Forelimb muscle (tissue), 1 donor: ENCODE measurements around the gene TMUB1. TPM values are rescaled to one million over a fixed set of nuclear protein-coding genes. Genes with fewer than 3 reads are reported as not detected.

Experiments
- DNase-seq: peaks from one replicate; pipeline ENCODE4 v3.0.0-alpha.2; 2013; ENCODE audit warnings: low read depth
- polyA plus RNA-seq: library from polyadenylated mRNA; unstranded; fragments of 120-200 nt; gene quantifications from one replicate; pipeline ENCODE4 v1.2.1, GENCODE V29; 2013; ENCODE audit not compliant: insufficient read length

The TMUB1 gene
- polyA plus RNA-seq, 1 donor = 41.6 TPM

GRCh38 chr7:151085691-151086620 is 2.7 kb upstream of the TMUB1 start, which contains the start of gene AGAP3:
Gene AGAP3 (plus strand): TSS chr7:151086475. CDS start chr7:151086742, 267 bp downstream.
- DNase-seq = no peak

DNA sequence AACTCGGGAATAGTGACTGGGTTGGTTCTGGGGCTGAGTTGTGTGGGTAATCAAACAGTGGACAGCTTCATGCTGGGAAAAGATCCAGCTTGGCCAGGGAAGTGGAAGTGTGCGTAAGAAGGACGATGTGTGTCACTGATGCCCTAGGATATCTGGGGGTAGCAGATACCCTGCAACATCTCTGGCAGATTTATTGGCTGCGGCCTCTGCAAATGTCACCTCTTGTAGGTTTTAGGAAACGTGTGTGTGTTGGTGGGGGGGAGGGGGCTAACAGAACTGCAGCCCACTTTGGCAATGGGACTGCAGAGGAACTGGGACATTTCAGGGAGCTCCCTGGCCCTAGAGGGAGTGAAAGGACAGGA is 2.0 kb upstream of the TMUB1 start:
- no peak for DNase-seq

DNA sequence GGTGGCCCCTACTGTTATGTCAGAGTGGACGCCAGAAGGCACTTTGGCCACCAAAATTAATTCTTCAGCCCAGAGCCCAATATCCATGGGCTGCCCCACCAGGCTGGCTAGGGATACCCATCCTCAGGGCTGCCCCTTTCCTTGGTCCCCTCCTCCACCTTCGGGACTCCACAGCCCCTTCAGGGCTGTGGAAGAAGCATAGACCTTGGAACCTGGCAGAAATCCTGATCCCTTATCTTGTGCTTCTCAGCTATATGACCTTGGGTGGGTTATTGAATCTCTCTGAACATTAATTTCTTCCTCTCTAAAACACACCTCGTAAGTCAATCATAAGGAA is 499 bp upstream of the TMUB1 start:
- DNase-seq = no peak

GRCh38 chr7:151082141-151083070 is 887 bp downstream of the TMUB1 start:
- DNase-seq = no peak

DNA sequence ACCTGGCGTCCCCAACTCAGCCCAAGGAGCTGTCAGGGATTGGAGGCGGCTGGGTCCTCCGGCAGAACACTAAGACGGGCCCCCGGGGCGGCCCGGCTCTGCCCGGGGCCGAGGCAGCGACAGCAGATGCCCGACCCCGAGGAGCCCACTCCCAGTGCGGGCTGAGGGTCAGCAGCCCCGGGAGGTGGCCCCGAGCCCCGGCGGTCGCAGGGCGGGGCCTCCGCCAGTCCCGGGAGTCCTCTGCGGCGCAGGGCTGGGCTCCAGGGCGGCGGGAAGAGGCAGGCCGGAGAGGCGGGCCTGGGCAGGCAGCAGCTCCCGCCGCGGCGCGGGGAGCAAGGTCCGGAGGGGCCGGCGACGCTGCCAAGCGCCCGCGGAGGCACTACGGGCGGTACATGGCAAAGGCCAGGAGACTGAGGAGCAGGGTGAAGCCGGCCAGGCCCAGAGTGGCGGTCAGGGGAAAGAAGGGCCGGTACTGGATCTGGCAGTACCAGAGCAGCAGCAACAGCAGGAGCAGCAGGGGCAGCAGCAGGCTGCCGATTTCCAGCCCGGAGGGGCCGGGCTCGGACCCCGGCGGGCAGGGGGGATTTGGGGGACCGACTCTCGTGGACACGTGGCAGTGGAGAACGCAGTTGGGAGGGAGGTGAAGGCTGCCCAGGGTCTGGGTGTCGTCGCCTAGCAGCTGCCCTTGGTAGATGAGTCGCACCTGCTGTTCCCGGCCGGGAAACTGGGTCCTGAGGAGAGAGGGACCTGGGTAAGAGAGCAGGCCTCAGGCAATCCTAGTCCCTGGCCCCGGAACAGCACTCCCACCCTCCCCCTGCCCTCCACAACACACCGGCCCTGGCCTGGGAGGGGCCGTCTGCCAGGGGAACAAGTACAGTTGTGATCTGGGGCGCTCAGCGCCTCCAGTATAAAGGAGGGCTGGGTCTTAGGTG is 1.9 kb downstream of the TMUB1 start:
- no peak for DNase-seq

- DNase-seq = peak; percentile 79
These were observed 2.6 kb downstream of the TMUB1 start, which contains the start of gene FASTK for GRCh38 chr7:151080522-151081169. Gene FASTK (minus strand): TSS chr7:151080809. CDS start chr7:151080766, 43 bp downstream.

- no peak for DNase-seq
These were observed 3.2 kb downstream of the TMUB1 start for GRCh38 chr7:151080067-151080521.

DNA sequence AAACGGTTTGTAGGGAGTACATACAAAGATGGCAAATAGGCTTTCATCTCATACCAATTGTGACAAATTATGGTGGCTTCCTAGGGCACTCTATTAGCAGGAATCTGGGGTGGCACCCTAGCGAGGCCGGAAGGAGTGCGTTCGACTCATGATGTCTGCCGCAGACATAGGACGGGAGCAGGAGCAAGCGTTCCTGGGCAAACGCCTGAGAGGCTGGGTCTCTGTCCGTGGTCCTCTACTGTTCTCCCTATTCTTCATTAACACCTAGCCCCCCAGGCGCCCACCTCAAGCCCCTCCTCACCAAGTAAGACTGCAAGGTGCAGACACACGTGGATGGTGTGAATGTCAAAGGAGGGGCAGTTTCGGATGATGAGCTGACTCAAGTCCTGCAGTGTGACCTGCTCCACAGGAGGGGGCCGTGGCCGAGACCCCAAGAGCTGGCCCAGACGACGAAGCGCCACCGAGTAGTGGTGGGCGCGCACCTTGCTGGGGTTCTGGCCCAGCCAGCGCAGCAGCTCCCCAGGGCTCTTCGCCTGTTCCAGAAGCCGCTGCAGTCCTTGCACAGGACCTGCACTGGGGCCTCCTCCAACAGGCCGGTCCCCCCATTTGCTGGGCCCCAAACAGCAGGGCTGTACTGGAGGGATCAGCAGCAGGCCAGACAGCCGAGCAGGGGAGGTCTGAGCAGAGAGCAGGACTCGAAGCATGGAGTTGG is 3.9 kb downstream of the TMUB1 start:
- no peak for DNase-seq

DNA sequence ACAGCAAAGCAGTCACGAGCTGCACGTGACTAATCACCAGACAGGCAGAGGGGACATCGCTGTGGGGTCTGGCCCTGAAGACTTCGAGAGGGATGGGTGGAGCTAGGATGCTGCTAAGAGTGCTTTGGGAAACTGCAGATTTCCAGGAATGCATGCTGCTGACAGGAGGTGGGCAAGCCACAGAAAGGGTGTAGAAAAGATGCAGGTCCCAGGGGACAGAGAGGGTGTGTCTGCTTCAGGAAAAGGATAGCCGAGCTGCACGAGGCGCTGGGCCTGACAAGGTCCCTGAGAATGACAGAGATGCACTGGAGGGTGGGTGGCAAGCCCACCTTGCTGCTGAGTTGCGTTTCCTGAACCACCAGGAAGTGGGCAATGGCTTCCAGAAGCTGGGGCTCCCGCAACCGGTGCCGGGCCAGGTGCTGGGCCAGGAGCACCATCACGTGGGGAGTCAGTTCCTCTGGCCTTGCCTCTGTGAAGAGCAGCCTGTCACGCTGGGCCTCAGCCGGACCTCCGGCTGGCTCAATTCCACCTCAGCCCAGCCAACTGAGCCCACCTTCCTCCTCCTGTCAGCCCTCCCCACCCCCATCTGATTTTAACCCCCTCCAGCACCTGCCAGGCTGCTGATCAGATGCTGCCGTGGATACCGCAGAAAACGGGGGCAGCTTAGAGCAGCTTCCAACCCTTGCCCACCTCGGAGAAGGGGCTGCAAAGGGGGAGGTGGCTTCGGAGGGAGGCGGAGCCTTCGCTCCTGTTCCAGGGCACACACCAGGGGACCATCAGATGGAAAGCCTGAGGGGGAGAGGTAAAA is 4.9 kb downstream of the TMUB1 start:
- DNase-seq = no peak

DNA sequence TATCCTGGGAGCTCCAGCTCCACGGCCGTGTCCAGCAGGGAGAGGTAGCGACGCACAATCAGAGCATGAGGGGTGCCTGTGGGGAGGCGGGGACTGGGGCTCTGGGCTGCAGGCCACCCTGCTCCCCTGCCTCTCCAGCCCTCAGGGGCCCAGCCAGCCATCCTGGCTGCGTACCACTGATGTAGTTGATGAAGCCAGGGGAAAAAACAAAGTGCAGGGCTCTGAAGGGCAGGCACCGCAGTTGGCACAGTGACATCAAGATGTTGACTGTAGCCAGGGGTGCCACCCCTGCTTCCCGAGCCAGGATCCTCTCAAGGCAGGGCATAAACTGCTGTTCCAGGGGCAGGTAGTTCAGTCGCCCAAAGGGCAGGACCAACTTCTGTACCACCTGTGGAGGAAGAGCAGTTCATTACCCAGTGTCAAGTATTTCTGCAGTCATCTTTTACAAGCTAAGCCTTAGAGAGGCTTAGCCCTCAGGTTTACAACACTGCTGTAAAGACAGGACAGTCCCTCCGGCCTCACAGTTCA is 5.5 kb downstream of the TMUB1 start:
- no peak for DNase-seq

GRCh38 chr7:151076863-151077704 is 6.2 kb downstream of the TMUB1 start:
- DNase-seq = no peak

DNA sequence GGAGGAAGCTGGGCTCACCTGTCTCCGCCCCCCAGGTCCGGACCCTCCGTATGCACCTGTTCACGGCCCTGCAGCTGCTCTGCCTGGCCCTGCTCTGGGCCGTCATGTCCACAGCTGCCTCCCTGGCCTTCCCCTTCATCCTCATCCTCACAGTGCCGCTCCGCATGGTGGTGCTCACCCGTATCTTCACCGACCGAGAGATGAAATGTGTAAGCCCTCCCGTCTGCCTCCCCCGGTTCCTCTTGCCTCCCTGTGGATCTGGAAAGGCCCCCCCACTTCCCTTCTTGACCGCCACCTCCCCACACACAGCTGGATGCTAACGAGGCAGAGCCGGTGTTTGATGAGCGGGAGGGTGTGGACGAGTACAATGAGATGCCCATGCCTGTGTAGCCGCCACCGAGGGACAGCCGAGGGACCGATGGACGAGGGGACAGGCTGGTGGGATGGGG is 7.3 kb downstream of the TMUB1 start:
- no peak for DNase-seq

DNA sequence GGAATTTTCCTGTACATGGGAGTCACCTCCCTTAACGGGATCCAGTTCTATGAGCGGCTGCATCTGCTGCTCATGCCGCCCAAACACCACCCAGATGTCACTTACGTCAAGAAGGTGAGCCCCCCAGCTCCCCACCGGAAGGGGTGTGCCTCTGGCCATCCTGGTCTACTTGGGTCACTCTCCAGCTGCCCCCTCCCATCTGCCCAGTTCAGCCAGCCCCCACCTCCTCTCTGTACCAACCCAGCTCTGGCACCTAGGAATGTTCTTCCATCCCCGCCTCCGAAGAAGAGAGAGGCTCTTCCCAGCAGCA is 7.7 kb downstream of the TMUB1 start:
- DNase-seq = no peak

GRCh38 chr7:151074817-151075661 is 8.3 kb downstream of the TMUB1 start:
- DNase-seq = no peak

DNA sequence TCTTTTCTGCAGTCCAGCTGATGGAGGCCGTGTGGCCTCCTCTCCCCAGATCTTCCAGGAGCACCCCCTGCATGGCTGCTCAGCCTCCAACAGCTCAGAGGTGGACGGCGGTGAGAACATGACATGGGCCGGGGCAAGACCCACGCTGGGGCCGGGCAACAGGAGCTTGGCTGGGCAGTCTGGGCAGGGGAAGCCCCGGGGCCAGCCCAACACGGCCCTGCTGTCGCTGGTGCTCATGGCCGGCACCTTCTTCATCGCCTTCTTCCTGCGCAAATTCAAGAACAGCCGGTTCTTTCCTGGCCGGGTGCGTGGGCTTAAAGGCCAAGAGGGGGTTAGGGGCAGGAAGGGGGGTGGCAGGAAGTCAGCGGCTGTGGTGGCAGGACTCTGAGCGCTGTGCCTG is 9.3 kb downstream of the TMUB1 start:
- DNase-seq = no peak

DNA sequence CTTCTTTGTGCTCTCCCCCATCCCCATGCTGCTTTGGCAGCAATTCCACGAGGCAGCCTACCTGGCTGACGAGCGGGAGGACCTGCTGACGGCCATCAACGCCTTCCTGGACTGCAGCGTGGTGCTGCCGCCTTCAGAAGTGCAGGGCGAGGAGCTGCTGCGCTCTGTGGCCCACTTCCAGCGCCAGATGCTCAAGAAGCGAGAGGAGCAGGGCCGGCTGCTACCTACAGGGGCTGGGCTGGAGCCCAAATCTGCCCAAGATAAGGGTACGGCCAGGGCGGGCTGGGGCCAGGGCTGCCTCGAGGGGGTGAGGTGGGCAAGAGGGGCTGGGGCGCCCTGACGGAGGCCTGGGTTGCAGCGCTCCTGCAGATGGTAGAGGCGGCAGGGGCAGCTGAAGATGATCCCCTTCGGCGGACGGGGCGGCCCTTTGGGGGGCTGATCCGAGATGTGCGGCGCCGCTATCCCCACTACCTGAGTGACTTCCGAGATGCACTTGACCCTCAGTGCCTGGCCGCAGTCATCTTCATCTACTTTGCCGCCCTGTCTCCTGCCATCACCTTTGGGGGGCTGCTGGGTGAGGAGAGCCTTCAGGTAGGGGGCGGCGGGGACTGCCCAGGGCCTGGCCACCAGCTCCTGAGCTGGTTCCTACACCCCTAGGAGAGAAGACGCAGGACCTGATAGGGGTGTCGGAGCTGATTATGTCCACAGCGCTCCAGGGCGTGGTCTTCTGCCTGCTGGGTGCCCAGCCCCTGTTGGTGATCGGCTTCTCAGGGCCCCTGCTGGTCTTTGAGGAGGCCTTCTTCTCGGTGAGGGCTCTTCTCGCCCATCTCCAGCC is 12.0 kb downstream of the TMUB1 start:
- DNase-seq = no peak
